ENCODE measurements around the gene IMPA2. TPM values are rescaled to one million over a fixed set of nuclear protein-coding genes. Genes with fewer than 3 reads are reported as not detected.

IMPA2 gene
- total and polyA plus RNA-seq, 2 of the 8 experiments (the other 6 are each of a cell fraction or from before 2014, with no cell fraction given): 102 to 140 TPM

DNA sequence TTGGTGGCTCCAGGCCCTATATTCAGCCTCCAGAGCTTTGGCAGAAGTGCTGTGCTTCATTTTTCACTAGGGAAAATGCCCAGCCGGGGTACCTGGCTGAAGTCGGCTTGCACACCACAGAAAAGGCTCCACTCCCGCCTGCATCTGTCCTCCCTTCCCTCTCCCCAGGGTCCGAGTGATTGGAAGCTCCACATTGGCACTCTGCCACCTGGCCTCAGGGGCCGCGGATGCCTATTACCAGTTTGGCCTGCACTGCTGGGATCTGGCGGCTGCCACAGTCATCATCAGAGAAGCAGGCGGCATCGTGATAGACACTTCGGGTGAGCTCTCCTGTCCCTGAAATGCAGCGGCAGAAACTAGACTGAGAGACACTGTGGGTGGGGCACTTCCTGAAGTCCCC, 47.4 kb downstream of the IMPA2 start (continued):
- TF ChIP-seq JUN (IDR thresholded peaks at IDR 0.05; ENCODE audit: low read depth, low read length): no peak
- no peak for TF ChIP-seq GTF2F1 (IDR thresholded peaks at IDR 0.05; ENCODE audit: borderline replicate concordance, low read depth, low read length)

Data from H1 (cell line).